CD4-positive, alpha-beta memory T cell (primary cell): ENCODE results near the gene ZBTB45. TPM values are rescaled to one million over a fixed set of nuclear protein-coding genes. Genes with fewer than 3 reads are reported as not detected.
"Not testable (repeated sequence)": the region's sequence is repeated elsewhere in the genome, so short reads cannot be mapped to it uniquely, and the experiment has no call there.

Experiments
- CTCF ChIA-PET: fragments of 350-600 bp; sonication (Branson Sonifier 250); formaldehyde crosslinking; loops from one replicate; lab custom pipeline; 2021; ENCODE audit warnings: inconsistent platforms; ENCODE audit not compliant: partially characterized antibody; lab: Charles Lee
- POLR2A ChIA-PET: fragments of 350-600 bp; sonication (Branson Sonifier 250); formaldehyde crosslinking; loops from one replicate; lab custom pipeline; 2021; ENCODE audit not compliant: partially characterized antibody; lab: Charles Lee
- DNase-seq, 5 donors: peaks; one replicate each; pipeline versions ENCODE4 v3.0.0 to v3.0.0-alpha.2; 2020 to 2022; ENCODE audit warnings: mixed read lengths in 1 of 5
- H3K27ac ChIP-seq: one replicate; pipeline ENCODE4 v1.7.0; 2013; ENCODE audit warnings: low read depth, low read length
- H3K27me3 ChIP-seq: 2 replicates; pipeline ENCODE4 v1.7.0; 2013; ENCODE audit warnings: mild to moderate bottlenecking, low read length, moderate library complexity; ENCODE audit not compliant: insufficient read depth
- H3K36me3 ChIP-seq: 2 replicates; pipeline ENCODE4 v1.7.0; 2013; ENCODE audit warnings: mild to moderate bottlenecking, low read length, moderate library complexity; ENCODE audit not compliant: insufficient read depth
- H3K4me1 ChIP-seq: 2 replicates; pipeline ENCODE4 v1.7.0; 2013; ENCODE audit warnings: mild to moderate bottlenecking, low read length, moderate library complexity; ENCODE audit not compliant: insufficient read depth
- H3K4me3 ChIP-seq, 2 donors: one replicate each; pipeline ENCODE4 v1.7.0; 2013; ENCODE audit warnings: low read length in 2 of 2, mild to moderate bottlenecking in 1 of 2
- H3K9me3 ChIP-seq, 2 donors: one replicate each; pipeline ENCODE4 v1.7.0; 2013; ENCODE audit warnings: low read length in 2 of 2, control low read depth in 1 of 2; ENCODE audit not compliant: control insufficient read depth in 1 of 2
- H3K27ac Mint-ChIP-seq, 7 donors: one replicate each; pipeline ENCODE4 v1.8.0; 2020 to 2021; ENCODE audit warnings: mixed read lengths in 7 of 7, mild to moderate bottlenecking in 6 of 7, inconsistent platforms in 3 of 7, moderate library complexity in 3 of 7
- H3K27me3 Mint-ChIP-seq, 2 donors: one replicate each; pipeline ENCODE4 v1.8.0; 2020 to 2021; ENCODE audit warnings: mixed read lengths in 2 of 2
- H3K36me3 Mint-ChIP-seq, 2 donors: one replicate each; pipeline ENCODE4 v1.8.0; 2020 to 2021; ENCODE audit warnings: mixed read lengths in 2 of 2, inconsistent platforms in 1 of 2, mild to moderate bottlenecking in 1 of 2
- H3K4me1 Mint-ChIP-seq, 4 donors: one replicate each; pipeline ENCODE4 v1.8.0; 2020 to 2021; ENCODE audit warnings: mixed read lengths in 4 of 4, mild to moderate bottlenecking in 1 of 4
- H3K4me3 Mint-ChIP-seq, 8 donors: one replicate each; pipeline ENCODE4 v1.8.0; 2020 to 2021; ENCODE audit warnings: mixed read lengths in 8 of 8, mild to moderate bottlenecking in 7 of 8, moderate library complexity in 6 of 8, inconsistent platforms in 3 of 8
- H3K9me3 Mint-ChIP-seq, 8 donors: one replicate each; pipeline ENCODE4 v1.8.0; 2020 to 2021; ENCODE audit warnings: mixed read lengths in 8 of 8, mild to moderate bottlenecking in 5 of 8, inconsistent platforms in 3 of 8, moderate library complexity in 1 of 8
- intact Hi-C: fragments of 100-400 bp; cut with micrococcal nuclease; formaldehyde crosslinking; loops from one replicate; pipeline ENCODE4 v1.15.1; 2023
- polyA plus RNA-seq, 2 donors: library from polyadenylated mRNA; unstranded; fragments of 300-500 nt; fragmentation: Illumina TruSeq; gene quantifications; one replicate each; pipeline ENCODE4 v1.2.3, GENCODE V29; 2021
- total RNA-seq, 2 experiments: library from RNA; stranded (reverse); gene quantifications; one replicate each; pipeline ENCODE4 v1.2.3, GENCODE V29; 2021

Gene ZBTB45
- total and polyA plus RNA-seq, 4 experiments from 2014 or later: 1.9 to 19.8 (median 13.0) TPM

GRCh38 chr19:58539169-58539559 lies 19.6 kb upstream of the ZBTB45 start:
- H3K9me3 Mint-ChIP-seq, intact Hi-C loops, H3K4me3 ChIP-seq, H3K27me3 ChIP-seq, CTCF ChIA-PET, H3K4me3 Mint-ChIP-seq, DNase-seq, H3K36me3 ChIP-seq, H3K36me3 Mint-ChIP-seq, H3K27ac ChIP-seq, H3K9me3 ChIP-seq: not testable (repeated sequence)
- Mint-ChIP-seq H3K27me3 (peaks cover 0 to 13% of the 10 kb centered on the region in 2 donors), H3K4me1 (peaks cover 9 to 18% (median 10%) of the 10 kb centered on the region in 4 donors), H3K27ac (peak overlapping the region in 4 of 7 donors; percentile 63 to 91 (median 76))
- POLR2A ChIA-PET: interaction anchor here (0.9 to 1.4 kb wide), 3 partner anchors 16 to 25 kb away, joined by 3 to 16 read pairs (median 3); partner anchors contain the start of genes CHMP2A and ZBTB45
- H3K4me1 ChIP-seq: peaks cover 15% of the 10 kb centered on the region

GRCh38 chr19:58538257-58539168 lies 18.9 kb upstream of the ZBTB45 start:
- Mint-ChIP-seq H3K36me3 (no peaks in the 10 kb centered on the region), H3K27ac (peak overlapping the region in 5 of 7 donors; percentile 47 to 91 (median 72)), H3K27me3 (peaks cover 0 to 10% of the 10 kb centered on the region in 2 donors), H3K4me1 (peaks cover 3 to 11% (median 5%) of the 10 kb centered on the region in 4 donors), H3K9me3 (no peaks in the 10 kb centered on the region), H3K4me3 (peak overlapping the region; percentile 41 to 79 (median 66))
- Histone ChIP-seq H3K27me3 (no peaks in the 10 kb centered on the region), H3K4me1 (peaks cover 15% of the 10 kb centered on the region), H3K9me3 (no peaks in the 10 kb centered on the region), H3K4me3 (peak overlapping the region in 1 of 2 donors; percentile 37), H3K27ac (no peak overlapping the region), H3K36me3 (no peaks in the 10 kb centered on the region)
- ChIA-PET CTCF (interaction anchor here (0.8 kb wide), 1 partner anchor 19 kb away, joined by 3 read pairs; the partner anchor contains the start of gene ZBTB45), POLR2A (interaction anchor here (0.9 to 1.4 kb wide), 4 partner anchors 16 to 37 kb away, joined by 3 to 16 read pairs (median 3); partner anchors contain the start of genes CHMP2A and ZBTB45)
- DNase-seq: peak in 2 of 5 donors; percentile 33 to 36
- intact Hi-C loops: no loop called here

- peaks cover 15% of the 10 kb centered on the region for H3K4me1 ChIP-seq
- Mint-ChIP-seq H3K27me3 (peaks cover under 1 to 8% of the 10 kb centered on the region in 2 donors), H3K36me3 (no peaks in the 10 kb centered on the region), H3K4me3 (peak overlapping the region in 4 of 8 donors; percentile 24 to 60 (median 38)), H3K4me1 (peaks cover 0 to 10% (median 4%) of the 10 kb centered on the region in 4 donors), H3K27ac (peak overlapping the region in 3 of 7 donors; percentile 8 to 68 (median 9)), H3K9me3 (no peaks in the 10 kb centered on the region)
- no peaks in the 10 kb centered on the region for H3K27me3 ChIP-seq
- H3K4me3 ChIP-seq: no peak overlapping the region
- H3K9me3 ChIP-seq: no peaks in the 10 kb centered on the region
- intact Hi-C loops: no loop called here
- CTCF ChIA-PET: no interaction called here
- no peak for DNase-seq
- no peak overlapping the region for H3K27ac ChIP-seq
- no peaks in the 10 kb centered on the region for H3K36me3 ChIP-seq
- POLR2A ChIA-PET: interaction anchor here (1.0 kb wide), 1 partner anchor 38 kb away, joined by 3 read pairs; no protein-coding TSS in a partner anchor
These were observed 17.5 kb upstream of the ZBTB45 start for GRCh38 chr19:58536852-58537798.

GRCh38 chr19:58535857-58536256 lies 16.2 kb upstream of the ZBTB45 start:
- CTCF ChIA-PET: interaction anchor here (1.0 kb wide), 1 partner anchor 16 kb away, joined by 3 read pairs; the partner anchor contains the start of gene ZBTB45
- peaks cover 15% of the 10 kb centered on the region for H3K4me1 ChIP-seq
- H3K27ac Mint-ChIP-seq: no peak overlapping the region
- no peak overlapping the region for H3K27ac ChIP-seq
- no peak for DNase-seq
- no peaks in the 10 kb centered on the region for H3K36me3 Mint-ChIP-seq
- H3K4me3 ChIP-seq: no peak overlapping the region
- no peaks in the 10 kb centered on the region for H3K9me3 ChIP-seq
- intact Hi-C loops: no loop called here
- POLR2A ChIA-PET: interaction anchor here (0.7 kb wide), 1 partner anchor 7 kb away, joined by 3 read pairs; no protein-coding TSS in a partner anchor
- peaks cover 0 to 10% (median 4%) of the 10 kb centered on the region in 4 donors for H3K4me1 Mint-ChIP-seq
- H3K36me3 ChIP-seq: no peaks in the 10 kb centered on the region
- peaks cover 2 to 13% of the 10 kb centered on the region in 2 donors for H3K27me3 Mint-ChIP-seq
- no peak overlapping the region for H3K4me3 Mint-ChIP-seq
- no peaks in the 10 kb centered on the region for H3K9me3 Mint-ChIP-seq
- H3K27me3 ChIP-seq: no peaks in the 10 kb centered on the region

GRCh38 chr19:58531034-58531840 lies 11.6 kb upstream of the ZBTB45 start:
- CTCF ChIA-PET: no interaction called here
- Histone ChIP-seq H3K36me3 (no peaks in the 10 kb centered on the region), H3K27me3 (no peaks in the 10 kb centered on the region), H3K4me3 (no peak overlapping the region), H3K9me3 (no peaks in the 10 kb centered on the region), H3K4me1 (no peaks in the 10 kb centered on the region), H3K27ac (no peak overlapping the region)
- DNase-seq: no peak
- no peak overlapping the region for H3K27ac Mint-ChIP-seq
- intact Hi-C loops: no loop called here
- POLR2A ChIA-PET: interaction anchor here (1.1 kb wide), 1 partner anchor 11 kb away, joined by 6 read pairs; the partner anchor contains the start of gene ZBTB45
- H3K4me3 Mint-ChIP-seq: no peak overlapping the region
- peaks cover 2 to 8% of the 10 kb centered on the region in 2 donors for H3K27me3 Mint-ChIP-seq
- no peaks in the 10 kb centered on the region for H3K4me1 Mint-ChIP-seq
- H3K36me3 Mint-ChIP-seq: no peaks in the 10 kb centered on the region
- peaks cover 0 to 3% (median 0%) of the 10 kb centered on the region in 8 donors for H3K9me3 Mint-ChIP-seq

GRCh38 chr19:58529405-58529804 lies 9.8 kb upstream of the ZBTB45 start:
- H3K4me3 Mint-ChIP-seq: no peak overlapping the region
- H3K36me3 Mint-ChIP-seq: no peaks in the 10 kb centered on the region
- no peaks in the 10 kb centered on the region for H3K36me3 ChIP-seq
- no peaks in the 10 kb centered on the region for H3K4me1 Mint-ChIP-seq
- H3K27ac Mint-ChIP-seq: peak overlapping the region in 1 of 7 donors; percentile 35
- CTCF ChIA-PET: interaction anchor here (1.5 kb wide), 2 partner anchors 9 to 15 kb away, joined by 3 to 9 read pairs; partner anchors contain the start of gene ZBTB45
- H3K27me3 Mint-ChIP-seq: peaks cover 2 to 8% of the 10 kb centered on the region in 2 donors
- no peak overlapping the region for H3K27ac ChIP-seq
- peaks cover 0 to 3% (median 0%) of the 10 kb centered on the region in 8 donors for H3K9me3 Mint-ChIP-seq
- DNase-seq: no peak
- no peaks in the 10 kb centered on the region for H3K27me3 ChIP-seq
- POLR2A ChIA-PET: no interaction called here
- H3K4me3 ChIP-seq: no peak overlapping the region
- intact Hi-C loops: no loop called here
- no peaks in the 10 kb centered on the region for H3K4me1 ChIP-seq
- no peaks in the 10 kb centered on the region for H3K9me3 ChIP-seq
